HG03095 (cell line): ENCODE measurements around the gene PCCA.
"Not testable (repeated sequence)": the region's sequence is repeated elsewhere in the genome, so short reads cannot be mapped to it uniquely, and the experiment has no call there.

ENCODE experiments used
- ATAC-seq: cut with Tn5 transposase; IDR thresholded peaks from one replicate; pipeline ENCODE4 v1.9.1; 2021; ENCODE audit warnings: moderate library complexity; ENCODE audit not compliant: unreplicated experiment

Gene PCCA

GRCh38 chr13:100088644-100089464, at the start of gene PCCA:
Gene PCCA, plus strand, starts transcription at chr13:100089093. Its CDS starts 28 bp downstream, at chr13:100089121.
- ATAC-seq = peak; percentile 97

DNA sequence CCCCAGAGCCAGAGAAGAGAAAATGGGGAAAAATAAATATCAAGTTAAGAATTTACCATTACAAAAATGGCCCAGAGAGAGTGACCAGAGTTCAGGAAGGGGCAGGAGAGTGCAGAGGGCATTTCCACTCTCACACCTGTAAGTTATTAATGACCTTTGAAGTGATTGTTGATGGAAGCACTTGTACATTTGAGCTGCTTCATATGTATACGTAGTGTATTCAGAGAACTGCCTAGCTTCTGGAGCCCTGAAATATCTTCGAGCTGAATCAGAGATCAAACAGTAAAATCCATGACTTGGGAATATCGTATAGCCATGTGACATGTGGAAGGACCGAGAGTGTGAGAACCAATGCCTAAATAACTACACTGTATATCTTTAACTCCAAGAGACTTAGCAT, 49.2 kb upstream of the PCCA start:
- no peak for ATAC-seq

GRCh38 chr13:100040196-100040595, 48.7 kb upstream of the PCCA start:
- no peak for ATAC-seq

GRCh38 chr13:100044936-100045335, 44.0 kb upstream of the PCCA start:
- no peak for ATAC-seq

GRCh38 chr13:100045355-100045754, 43.5 kb upstream of the PCCA start:
- no peak for ATAC-seq

- no peak for ATAC-seq
Measured at GRCh38 chr13:100051070-100051469, 37.8 kb upstream of the PCCA start.

- ATAC-seq = no peak
Measured at GRCh38 chr13:100059827-100060226, 29.1 kb upstream of the PCCA start.

DNA sequence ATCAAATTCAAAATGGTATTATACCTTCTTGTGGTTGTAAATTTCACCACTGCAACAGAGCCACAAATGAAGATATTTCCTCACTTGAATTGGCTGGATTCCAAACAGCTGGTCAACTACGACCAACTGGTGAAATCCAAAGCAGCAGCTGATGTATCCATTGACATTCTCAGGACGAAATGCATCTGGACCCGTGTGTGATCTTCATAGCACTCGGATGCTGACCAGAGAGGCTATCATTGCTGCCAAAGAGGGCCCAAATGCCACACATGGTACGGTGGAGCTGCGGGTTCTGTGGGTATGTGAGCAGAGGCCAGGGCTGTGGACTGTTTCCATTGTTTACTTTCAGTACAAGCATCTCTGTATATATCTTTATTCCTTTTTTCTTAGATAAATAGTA, 25.6 kb upstream of the PCCA start:
- no peak for ATAC-seq

- no peak for ATAC-seq
Measured at GRCh38 chr13:100063906-100064305, 25.0 kb upstream of the PCCA start.

- no peak for ATAC-seq
Measured at GRCh38 chr13:100068133-100068931, 20.6 kb upstream of the PCCA start.

DNA sequence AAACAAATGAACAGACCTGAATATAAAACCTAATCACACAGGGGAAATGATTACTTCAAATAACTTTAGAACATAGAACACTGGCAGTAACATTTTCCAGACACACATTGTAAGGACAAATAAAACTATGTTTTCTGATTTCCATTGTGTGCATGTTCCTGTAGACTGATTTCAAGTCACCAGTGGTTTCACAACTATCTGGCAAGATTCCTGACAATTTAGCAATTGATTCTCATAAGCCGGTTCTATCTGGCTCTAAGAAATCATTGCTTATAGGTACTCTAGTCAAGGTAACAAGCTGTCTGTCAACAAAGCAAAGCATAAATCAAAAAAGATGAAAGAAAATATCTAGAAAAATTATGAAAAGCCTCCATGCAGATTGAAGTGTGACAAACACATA, 19.6 kb upstream of the PCCA start:
- no peak for ATAC-seq

DNA sequence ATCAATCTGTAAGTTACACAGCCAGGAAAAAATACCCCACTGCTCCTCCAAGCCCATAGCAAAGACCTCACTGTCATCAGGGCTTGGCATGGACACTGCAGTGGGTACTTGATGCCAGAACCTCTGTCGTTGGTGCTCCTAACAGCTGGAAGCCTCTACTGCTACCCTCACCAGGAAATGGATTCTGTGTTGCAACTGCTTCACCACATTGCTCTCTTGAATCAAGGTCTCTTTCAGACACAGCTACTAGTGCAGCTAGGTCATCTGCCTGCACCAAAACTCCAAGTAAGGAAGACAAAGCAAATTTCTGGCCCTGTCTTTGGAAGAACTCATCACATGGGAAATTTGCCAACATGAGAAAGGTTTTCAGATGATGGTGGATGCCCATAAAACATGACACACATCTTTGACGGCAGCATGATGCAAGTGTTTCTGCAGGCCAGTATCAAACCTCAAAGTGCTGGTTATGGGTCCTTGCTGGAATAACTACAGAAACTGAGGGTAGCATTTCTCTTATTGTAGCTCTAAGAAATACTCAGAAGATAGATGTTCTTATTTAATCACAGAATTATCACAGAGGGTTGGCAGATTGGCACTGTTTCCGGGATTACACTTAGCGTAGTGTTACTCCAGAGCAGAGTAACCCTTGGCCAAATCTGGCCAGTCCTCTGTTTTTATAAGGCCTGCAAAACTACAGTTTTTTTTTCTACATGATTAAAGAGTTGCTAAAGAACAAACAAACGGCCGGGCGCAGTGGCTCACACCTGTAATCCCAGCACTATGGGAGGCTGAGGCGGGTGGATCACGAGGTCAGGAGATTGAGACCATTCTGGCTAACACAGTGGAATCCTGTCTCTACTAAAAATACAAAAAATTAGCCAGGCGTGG, 12.9 kb upstream of the PCCA start:
- no peak for ATAC-seq

DNA sequence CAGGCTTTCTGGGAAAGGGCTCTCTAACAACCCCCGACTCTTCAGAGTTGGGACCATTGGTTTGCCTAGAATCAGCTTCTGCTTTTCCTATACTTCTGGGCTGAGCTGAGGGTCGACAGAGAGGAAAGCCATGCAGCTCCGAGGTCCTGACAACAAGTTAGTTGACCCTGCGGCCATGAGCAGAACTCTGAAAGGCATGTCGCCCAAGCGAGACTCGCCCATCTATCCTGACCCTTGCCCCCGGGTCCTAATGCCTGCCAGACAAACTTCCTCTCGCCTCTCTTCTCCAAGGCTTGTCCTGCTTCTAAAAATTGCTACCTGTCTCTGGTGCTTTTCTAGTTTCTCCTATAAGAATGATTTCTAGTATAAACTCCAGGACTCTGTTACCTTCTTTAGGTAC, 9.9 kb upstream of the PCCA start:
- ATAC-seq = not testable (repeated sequence)

- not testable (repeated sequence) for ATAC-seq
Measured at GRCh38 chr13:100083401-100083800, 5.5 kb upstream of the PCCA start.

GRCh38 chr13:100088273-100088643, 635 bp upstream of the PCCA start:
- no peak for ATAC-seq

- ATAC-seq = no peak
Measured at GRCh38 chr13:100089465-100090032, 656 bp downstream of the PCCA start.

GRCh38 chr13:100090861-100091260, 2.0 kb downstream of the PCCA start:
- no peak for ATAC-seq

GRCh38 chr13:100091391-100091790, 2.5 kb downstream of the PCCA start:
- ATAC-seq = no peak

GRCh38 chr13:100092273-100092672, 3.4 kb downstream of the PCCA start:
- not testable (repeated sequence) for ATAC-seq

GRCh38 chr13:100095498-100095897, 6.6 kb downstream of the PCCA start:
- no peak for ATAC-seq

DNA sequence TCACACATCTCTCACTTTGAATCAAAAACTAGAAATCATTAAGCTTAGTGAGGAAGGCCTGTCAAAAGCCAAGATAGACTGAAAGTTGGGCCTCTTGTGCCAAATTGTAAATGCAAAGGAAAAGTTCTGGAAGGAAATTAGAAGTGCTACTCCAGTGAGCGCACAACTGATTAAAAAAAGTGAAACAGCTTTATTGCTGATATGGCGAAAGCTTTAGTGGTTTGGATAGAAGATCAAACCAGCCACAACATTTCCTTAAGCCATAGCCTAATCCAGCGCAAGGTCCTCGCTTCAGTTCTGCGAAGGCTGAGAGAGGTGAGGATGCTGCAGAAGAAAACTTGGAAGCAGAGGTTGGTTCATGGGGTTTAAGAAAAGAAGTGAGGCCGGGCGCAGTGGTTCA, 7.6 kb downstream of the PCCA start:
- no peak for ATAC-seq
